SIG-M5 treated with dmso at 0.1 percent for 504 hours (cell line): ENCODE data around the gene PPM1N.

ENCODE experiments used
- DNase-seq: peaks from one replicate; lab custom pipeline; 2025; ENCODE audit not compliant: unreplicated experiment; lab: John Stamatoyannopoulos, UW

Gene PPM1N

GRCh38 chr19:45498411-45499195, at the start of gene PPM1N:
PPM1N (plus strand) TSS chr19:45498443; CDS start chr19:45498473, 30 bp downstream.
- DNase-seq: peak; percentile 33

- DNase-seq: no peak
These were observed 49.4 kb upstream of the PPM1N start for GRCh38 chr19:45448887-45449299.

GRCh38 chr19:45450012-45450333, 48.3 kb upstream of the PPM1N start:
- DNase-seq: no peak

- DNase-seq: no peak
These were observed 47.0 kb upstream of the PPM1N start for GRCh38 chr19:45451131-45451849.

GRCh38 chr19:45451850-45452387, 46.3 kb upstream of the PPM1N start:
- DNase-seq: no peak

- peak; percentile 73 for DNase-seq
These were observed 42.3 kb upstream of the PPM1N start for GRCh38 chr19:45455707-45456499.

GRCh38 chr19:45456500-45456815, 41.8 kb upstream of the PPM1N start:
- DNase-seq: no peak

GRCh38 chr19:45457776-45458175, 40.5 kb upstream of the PPM1N start:
- no peak for DNase-seq

GRCh38 chr19:45460807-45461347, 37.4 kb upstream of the PPM1N start:
- no peak for DNase-seq

- no peak for DNase-seq
These were observed 36.1 kb upstream of the PPM1N start for GRCh38 chr19:45462174-45462573.

- DNase-seq: no peak
These were observed 35.0 kb upstream of the PPM1N start for GRCh38 chr19:45463241-45463640.

- DNase-seq: no peak
These were observed 34.0 kb upstream of the PPM1N start for GRCh38 chr19:45464274-45464673.

GRCh38 chr19:45464852-45465441, 33.3 kb upstream of the PPM1N start:
- DNase-seq: no peak

GRCh38 chr19:45467115-45467455, 31.2 kb upstream of the PPM1N start:
- no peak for DNase-seq

GRCh38 chr19:45467456-45468158, 30.6 kb upstream of the PPM1N start, which contains the start of gene FOSB:
FOSB (plus strand) TSS chr19:45467996; CDS start chr19:45468587, 591 bp downstream.
- DNase-seq: peak; percentile 93

GRCh38 chr19:45468159-45468651, 30.0 kb upstream of the PPM1N start:
- peak; percentile 31 for DNase-seq

- peak; percentile 68 for DNase-seq
These were observed 29.5 kb upstream of the PPM1N start for GRCh38 chr19:45468803-45469131.

GRCh38 chr19:45469132-45469944, 28.9 kb upstream of the PPM1N start:
- peak; percentile 92 for DNase-seq
